ENCODE measurements around the gene CFAP46. TPM values are rescaled to one million over a fixed set of nuclear protein-coding genes. Genes with fewer than 3 reads are reported as not detected.

CFAP46 gene
- total and polyA plus RNA-seq, 2 experiments from 2014 or later: 3.1 to 5.4 TPM

DNA sequence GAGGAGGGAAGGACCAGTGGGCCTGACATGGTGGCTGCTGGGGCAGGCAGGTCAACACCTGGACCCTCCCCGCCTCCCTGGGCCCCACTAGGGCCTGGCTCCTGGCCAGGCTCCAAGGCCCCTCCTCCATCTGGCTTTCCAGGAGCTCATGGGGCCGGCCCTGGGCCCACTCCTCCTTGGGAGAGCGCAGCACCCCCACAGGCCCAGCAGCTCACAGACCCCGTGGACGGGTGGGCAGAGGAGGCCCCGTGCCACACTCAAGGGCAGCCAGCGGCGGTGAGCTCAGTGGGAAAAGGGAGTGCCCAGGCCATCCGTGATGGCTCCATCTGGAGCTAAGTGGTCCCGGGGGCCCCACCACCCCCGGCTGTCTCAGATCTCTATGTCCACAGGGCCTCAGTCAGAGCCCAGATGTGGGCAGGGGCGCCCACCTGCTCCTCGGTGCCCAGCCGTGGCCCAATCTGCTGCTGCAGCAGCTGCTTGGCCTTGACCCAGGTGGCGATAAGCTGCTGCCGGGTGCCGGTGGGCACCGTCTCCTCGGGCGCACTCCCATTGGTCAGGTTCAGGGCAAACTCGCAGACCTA lies 32.8 kb downstream of the CFAP46 start:
- DNase-seq (ENCODE audit: low spot score) (no peak), ATAC-seq (no peak)
- H3K4me3 Mint-ChIP-seq: no peak overlapping the region
- peaks cover 26% of the 10 kb centered on the region for H3K4me1 Mint-ChIP-seq
- no peak overlapping the region for H3K27ac Mint-ChIP-seq
- H3K79me2 ChIP-seq (replicated peaks; ENCODE audit: insufficient read depth): no peaks in the 10 kb centered on the region
- H3K4me1 ChIP-seq (ENCODE audit: insufficient read depth): no peaks in the 10 kb centered on the region
- no peaks in the 10 kb centered on the region for H3F3A ChIP-seq (replicated peaks; ENCODE audit: low read depth)
- no peak overlapping the region for H3K4me3 ChIP-seq
- no peaks in the 10 kb centered on the region for H3K9me2 ChIP-seq (ENCODE audit: insufficient read depth)
- no peaks in the 10 kb centered on the region for H4K20me1 ChIP-seq (replicated peaks; ENCODE audit: insufficient read depth)
- H2AFZ ChIP-seq: no peak overlapping the region
- no peaks in the 10 kb centered on the region; the same call in 2 of the 3 replicates for H3K36me3 Mint-ChIP-seq (ENCODE audit: low read depth)
- H3K27me3 ChIP-seq (ENCODE audit: insufficient read depth): no peaks in the 10 kb centered on the region
- no peaks in the 10 kb centered on the region for H3K36me3 ChIP-seq (ENCODE audit: insufficient read depth)
- no peak for TF ChIP-seq CTCF (conservative IDR thresholded peaks at IDR 0.05; ENCODE audit: low read depth in 2 of 2)
- TF ChIP-seq ZNF331 (CRISPR knock-in tag; IDR thresholded peaks at IDR 0.05; ENCODE audit: low read depth): no peak
- TF ChIP-seq EZH2phosphoT487 (IDR thresholded peaks at IDR 0.05; ENCODE audit: unreplicated experiment): no peak
- TF ChIP-seq NANOG (IDR thresholded peaks at IDR 0.05; ENCODE audit: borderline replicate concordance): no peak
- TF ChIP-seq ZNF114 (CRISPR knock-in tag; IDR thresholded peaks at IDR 0.05): no peak
- H3K27ac ChIP-seq (ENCODE audit: low read depth): no peak overlapping the region
- no peaks in the 10 kb centered on the region; the same call in 2 of the 3 replicates for H3K9me3 Mint-ChIP-seq
- peaks cover 15% of the 10 kb centered on the region for H3K27me3 Mint-ChIP-seq (ENCODE audit: insufficient read depth, low read depth, poor library complexity)
- no peak overlapping the region for H3K4me2 ChIP-seq

- Mint-ChIP-seq H3K27me3 (ENCODE audit: insufficient read depth, low read depth, poor library complexity) (peaks cover 15% of the 10 kb centered on the region), H3K27ac (no peak overlapping the region), H3K9me3 (no peaks in the 10 kb centered on the region; the same call in 2 of the 3 replicates), H3K4me3 (no peak overlapping the region), H3K4me1 (peaks cover 29% of the 10 kb centered on the region), H3K36me3 (ENCODE audit: low read depth) (no peaks in the 10 kb centered on the region; the same call in 2 of the 3 replicates)
- Histone ChIP-seq H3K27me3 (ENCODE audit: insufficient read depth) (no peaks in the 10 kb centered on the region), H3F3A (replicated peaks; ENCODE audit: low read depth) (no peaks in the 10 kb centered on the region), H3K4me2 (no peak overlapping the region), H3K36me3 (ENCODE audit: insufficient read depth) (no peaks in the 10 kb centered on the region), H2AFZ (no peak overlapping the region), H3K79me2 (replicated peaks; ENCODE audit: insufficient read depth) (no peaks in the 10 kb centered on the region), H3K4me1 (ENCODE audit: insufficient read depth) (no peaks in the 10 kb centered on the region), H3K27ac (ENCODE audit: low read depth) (no peak overlapping the region), H3K9me2 (ENCODE audit: insufficient read depth) (no peaks in the 10 kb centered on the region), H3K4me3 (no peak overlapping the region), H4K20me1 (replicated peaks; ENCODE audit: insufficient read depth) (no peaks in the 10 kb centered on the region)
- DNase-seq (ENCODE audit: low spot score) (no peak), ATAC-seq (no peak)
- TF ChIP-seq NANOG (IDR thresholded peaks at IDR 0.05; ENCODE audit: borderline replicate concordance) (no peak), ZNF462 (CRISPR knock-in tag; IDR thresholded peaks at IDR 0.05) (no peak)
- TF ChIP-seq, protein P1, sequence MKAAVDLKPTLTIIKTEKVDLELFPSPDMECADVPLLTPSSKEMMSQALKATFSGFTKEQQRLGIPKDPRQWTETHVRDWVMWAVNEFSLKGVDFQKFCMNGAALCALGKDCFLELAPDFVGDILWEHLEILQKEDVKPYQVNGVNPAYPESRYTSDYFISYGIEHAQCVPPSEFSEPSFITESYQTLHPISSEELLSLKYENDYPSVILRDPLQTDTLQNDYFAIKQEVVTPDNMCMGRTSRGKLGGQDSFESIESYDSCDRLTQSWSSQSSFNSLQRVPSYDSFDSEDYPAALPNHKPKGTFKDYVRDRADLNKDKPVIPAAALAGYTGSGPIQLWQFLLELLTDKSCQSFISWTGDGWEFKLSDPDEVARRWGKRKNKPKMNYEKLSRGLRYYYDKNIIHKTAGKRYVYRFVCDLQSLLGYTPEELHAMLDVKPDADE (IDR thresholded peaks at IDR 0.05): no peak
These were observed 33.6 kb downstream of the CFAP46 start for GRCh38 chr10:132908621-132909295.
